GM19324 (cell line): ENCODE data around the gene GTF2F1.
"Not testable (repeated sequence)": the region's sequence is repeated elsewhere in the genome, so short reads cannot be mapped to it uniquely, and the experiment has no call there.

ENCODE experiments used
- ATAC-seq: cut with Tn5 transposase; IDR thresholded peaks from one replicate; pipeline ENCODE4 v1.9.1; 2021; ENCODE audit warnings: mild to moderate bottlenecking, moderate library complexity; ENCODE audit not compliant: unreplicated experiment, low FRiP score

GTF2F1 gene

GRCh38 chr19:6417713-6418561 is 25.0 kb upstream of the GTF2F1 start:
- no peak for ATAC-seq

- no peak for ATAC-seq
Measured at GRCh38 chr19:6416658-6417405, 23.9 kb upstream of the GTF2F1 start.

- no peak for ATAC-seq
Measured at GRCh38 chr19:6415591-6416190, 22.7 kb upstream of the GTF2F1 start.

GRCh38 chr19:6414793-6415590 is 22.0 kb upstream of the GTF2F1 start:
- ATAC-seq: no peak

GRCh38 chr19:6413721-6414643 is 21.0 kb upstream of the GTF2F1 start:
- no peak for ATAC-seq

GRCh38 chr19:6413291-6413690 is 20.3 kb upstream of the GTF2F1 start:
- ATAC-seq: no peak

- ATAC-seq: no peak
Measured at GRCh38 chr19:6412447-6413091, 19.6 kb upstream of the GTF2F1 start.

- ATAC-seq: no peak
Measured at GRCh38 chr19:6412061-6412446, 19.1 kb upstream of the GTF2F1 start.

- ATAC-seq: no peak
Measured at GRCh38 chr19:6409346-6409745, 16.4 kb upstream of the GTF2F1 start.

GRCh38 chr19:6406401-6406800 is 13.4 kb upstream of the GTF2F1 start:
- ATAC-seq: no peak

- no peak for ATAC-seq
Measured at GRCh38 chr19:6402837-6403608, 10.1 kb upstream of the GTF2F1 start.

- ATAC-seq: no peak
Measured at GRCh38 chr19:6402058-6402457, 9.1 kb upstream of the GTF2F1 start.

GRCh38 chr19:6400062-6400944 is 7.3 kb upstream of the GTF2F1 start:
- not testable (repeated sequence) for ATAC-seq

- ATAC-seq: no peak
Measured at GRCh38 chr19:6396305-6396704, 3.3 kb upstream of the GTF2F1 start.

- no peak for ATAC-seq
Measured at GRCh38 chr19:6394831-6395230, 1.9 kb upstream of the GTF2F1 start.

GRCh38 chr19:6393983-6394412 is 1.0 kb upstream of the GTF2F1 start:
- no peak for ATAC-seq
